K562 (cell line): ENCODE measurements around the gene HRH1. TPM values are rescaled to one million over a fixed set of nuclear protein-coding genes. Genes with fewer than 3 reads are reported as not detected.

Experiments
- ATAC-seq: fragments of 200-7000 bp; cut with Tn5 transposase; 3 replicates; pipeline ENCODE4 v1.9.1; 2020; ENCODE audit warnings: moderate library complexity
- BruUV-seq: library from RNA; stranded (reverse); fragments of 400-500 nt; replicated peaks from 2 replicates; lab custom pipeline; 2021; lab: Mats Ljungman, UMichigan
- CTCF ChIA-PET: fragments of 300-600 bp; formaldehyde crosslinking; extraction: SDS; loops from one replicate; lab custom pipeline; 2021; ENCODE audit warnings: low intra/inter-chr PET ratio; lab: Yijun Ruan, JAX
- POLR2A ChIA-PET: fragments of 300-600, 350-650 bp; sonication (Branson Sonifier 250); formaldehyde crosslinking; extraction: SDS; loops from one replicate; lab custom pipeline; 2021; ENCODE audit warnings: antibody characterized with exemption, inconsistent platforms; lab: Yijun Ruan, JAX
- DNase-seq, 4 experiments: peaks; one replicate each; pipeline versions ENCODE4 v3.0.0 to v3.0.0-alpha.2; 2011 to 2018; ENCODE audit warnings: low spot score in 3 of 4, mixed read lengths in 3 of 4; ENCODE audit errors: extremely low read depth in 1 of 4
- FAIRE-seq: peaks from 2 replicates; lab custom pipeline; 2011; peaks lifted over from hg19 to GRCh38; lab: Jason Lieb, UNC
- H2AFZ ChIP-seq: 2 replicates; pipeline ENCODE4 v1.6.0; 2011; ENCODE audit warnings: low read depth, low read length, control low read depth, inconsistent platforms
- H3K27ac ChIP-seq: fragments of 200-600 bp; 3 replicates; pipeline ENCODE4 v1.8.0; 2011; ENCODE audit warnings: low read depth, mild to moderate bottlenecking, control low read depth, inconsistent platforms, low read length, moderate library complexity, mixed read lengths; ENCODE audit errors: extremely low read depth
- H3K27me3 ChIP-seq, 2 experiments: fragments of 300-600 bp in 1 of 2; 2 replicates in 1 of 2; 3 replicates in 1 of 2; pipeline versions ENCODE4 v1.6.0 to v1.8.0; 2011; ENCODE audit warnings: inconsistent platforms in 2 of 2, low read length in 2 of 2, mild to moderate bottlenecking in 1 of 2, mixed read lengths in 1 of 2, moderate library complexity in 1 of 2; ENCODE audit not compliant: control insufficient read depth in 2 of 2, insufficient read depth in 2 of 2
- H3K36me3 ChIP-seq: fragments of 300-600 bp; 3 replicates; pipeline ENCODE4 v1.8.0; 2011; ENCODE audit warnings: mild to moderate bottlenecking, low read length, inconsistent platforms; ENCODE audit not compliant: control insufficient read depth, insufficient read depth
- H3K4me1 ChIP-seq, 2 experiments: fragments of 200-600 bp in 1 of 2; replicated peaks in 1 of 2; 2 replicates in 1 of 2; 3 replicates in 1 of 2; pipeline versions ENCODE4 v1.5.1 to v1.8.0; 2011; ENCODE audit warnings: inconsistent platforms in 2 of 2, low read length in 2 of 2, mild to moderate bottlenecking in 1 of 2, mixed read lengths in 1 of 2, moderate library complexity in 1 of 2; ENCODE audit not compliant: control insufficient read depth in 2 of 2, insufficient read depth in 2 of 2
- H3K4me2 ChIP-seq: 2 replicates; pipeline ENCODE4 v1.6.1; 2011; ENCODE audit warnings: low read length, control low read depth, inconsistent platforms, mixed read lengths; ENCODE audit not compliant: insufficient read depth
- H3K4me3 ChIP-seq: fragments of 200-600 bp; sonication (generic), shearing (Covaris generic); 2 replicates; pipeline ENCODE4 v1.5.1; 2016; ENCODE audit warnings: control low read depth, inconsistent platforms
- H3K79me2 ChIP-seq: fragments of 200-600 bp; 3 replicates; pipeline ENCODE4 v1.8.0; 2011; ENCODE audit warnings: low read length, inconsistent platforms; ENCODE audit not compliant: control insufficient read depth, insufficient read depth
- H3K9ac ChIP-seq, 2 experiments: 2 replicates each; pipeline versions ENCODE4 v1.6.0 to v1.6.1; 2011; ENCODE audit warnings: low read depth in 2 of 2, low read length in 2 of 2, control low read depth in 1 of 2, inconsistent platforms in 1 of 2, mild to moderate bottlenecking in 1 of 2, mixed read lengths in 1 of 2; ENCODE audit not compliant: insufficient read depth in 1 of 2
- H3K9me1 ChIP-seq: one replicate; pipeline ENCODE4 v1.6.0; 2011; ENCODE audit warnings: inconsistent platforms, mild to moderate bottlenecking, low read length, moderate library complexity; ENCODE audit not compliant: control insufficient read depth, insufficient read depth
- H3K9me3 ChIP-seq: replicated peaks from 2 replicates; pipeline ENCODE4 v1.5.1; 2011; ENCODE audit warnings: low read depth, low read length, inconsistent platforms; ENCODE audit not compliant: control insufficient read depth, insufficient read depth
- H4K20me1 ChIP-seq: replicated peaks from 2 replicates; pipeline ENCODE4 v1.6.1; 2011; ENCODE audit warnings: low read length, inconsistent platforms, mixed read lengths; ENCODE audit not compliant: control insufficient read depth, insufficient read depth
- CTCF ChIP-seq, 3 experiments: IDR thresholded peaks in 2 of 3; conservative IDR thresholded peaks in 1 of 3; 2 replicates each; pipeline ENCODE4 v1.5.1; 2011 to 2012; ENCODE audit warnings: low read length in 3 of 3, mild to moderate bottlenecking in 3 of 3, control low read depth in 2 of 3, improper control_type of control experiment in 1 of 3, inconsistent platforms in 1 of 3, low read depth in 1 of 3, mixed read lengths in 1 of 3, moderate library complexity in 1 of 3; ENCODE audit not compliant: insufficient read depth in 2 of 3
- CTCFL ChIP-seq: IDR thresholded peaks from 2 replicates; pipeline ENCODE4 v1.6.1; 2011; ENCODE audit warnings: borderline replicate concordance, low read depth, mild to moderate bottlenecking, moderate library complexity, low read length; ENCODE audit not compliant: insufficient read depth, poor library complexity, severe bottlenecking
- MECOM ChIP-seq: fragments of 250-450 bp; sonication (Bioruptor Pico); IDR thresholded peaks from 2 replicates; pipeline ENCODE4 v1.8.0; 2022; ENCODE audit warnings: inconsistent platforms
- RERE ChIP-seq: sonication (generic); formaldehyde crosslinking; IDR thresholded peaks from 2 replicates; pipeline ENCODE4 v1.8.0; 2023; ENCODE audit warnings: missing genetic modification reagents, mild to moderate bottlenecking, borderline replicate concordance
- TAF7 ChIP-seq: fragments of 450-650 bp; IDR thresholded peaks from 2 replicates; pipeline ENCODE4 v1.6.1; 2016; ENCODE audit warnings: missing genetic modification characterization, missing compliant biosample characterization
- WGBS: fragments of 100-300 bp; shearing (Covaris generic); methylation state at CpG from one replicate; pipeline ENCODE4 v1.1.6; 2016; ENCODE audit warnings: low coverage, mixed read lengths; ENCODE audit not compliant: insufficient coverage; ENCODE audit errors: missing lambda C conversion rate; 5-methylcytosine and 5-hydroxymethylcytosine counted together
- in situ Hi-C: fragments of 300-500 bp; cut with MboI; formaldehyde crosslinking; loops from 4 replicates; pipeline ENCODE4 v1.15.0; 2018; ENCODE audit warnings: inconsistent platforms, mixed read lengths
- intact Hi-C: fragments of 100-400 bp; cut with micrococcal nuclease; formaldehyde crosslinking; loops from 2 replicates; pipeline ENCODE4 v1.14.2; 2022
- polyA plus RNA-seq, 8 experiments: library from polyadenylated mRNA; depleted of rRNA in 4 of 8; stranded (reverse) in 5 of 8; unstranded in 3 of 8; fragments of >200 nt; fragmentation: Nextera tagmentation in 2 of 8; fragmentation: Illumina TruSeq in 1 of 8; extraction: Ambion mirVana in 2 of 8; extraction: Trizol in 1 of 8; gene quantifications; 2 replicates each; pipeline versions ENCODE4 v1.2.1 to v1.2.3, GENCODE V29; 2011 to 2014; ENCODE audit warnings: inconsistent platforms in 1 of 8, missing spikeins in 1 of 8
- total RNA-seq, 7 experiments: library from RNA; depleted of rRNA in 6 of 7; stranded (reverse); fragments of >200 nt in 6 of 7; fragmentation: Illumina TruSeq in 2 of 7; extraction: Trizol in 2 of 7; gene quantifications; 2 replicates each; pipeline versions ENCODE4 v1.2.1 to v1.2.3, GENCODE V29; 2011 to 2021; ENCODE audit warnings: low replicate concordance in 1 of 7

The HRH1 gene
- total and polyA plus RNA-seq, 9 of the 15 experiments (the other 6 are each of a cell fraction or from before 2014, with no cell fraction given): 0.03 to 0.15 (median 0.06) TPM; not detected in 1

GRCh38 chr3:11161666-11162065 is 7.4 kb downstream of the HRH1 start:
- 0% methylated on average over 7 of the region's 7 CpGs for WGBS
- Histone ChIP-seq H3K9me3 (no peaks in the 10 kb centered on the region), H3K9me1 (no peaks in the 10 kb centered on the region), H3K36me3 (no peaks in the 10 kb centered on the region), H3K4me1 (no peaks in the 10 kb centered on the region), H2AFZ (no peak overlapping the region), H4K20me1 (no peaks in the 10 kb centered on the region), H3K9ac (no peak overlapping the region), H3K4me3 (no peak overlapping the region)
- POLR2A ChIA-PET: no interaction called here
- FAIRE-seq (no peak), ATAC-seq (peak; percentile 64)
- BruUV-seq: no TSS peak
- intact Hi-C loops: no loop called here
- TF ChIP-seq CTCFL (peak; percentile 40), MECOM (no peak), CTCF (IDR thresholded peaks at IDR 0.05 in 2 of 3, conservative IDR thresholded peaks at IDR 0.05 in 1 of 3; ENCODE audit: insufficient read depth in 2 of 3, low read depth in 1 of 3, low read length in 3 of 3) (peak in 2 of 3 experiments; percentile 34 to 44; a peak in 4 of 6 replicates), RERE (CRISPR knock-in tag) (no peak), TAF7 (no peak)
- TF ChIP-seq, all 486 proteins: peak for 2
- in situ Hi-C loops: no loop called here
- no peaks in the 10 kb centered on the region for H3K79me2 ChIP-seq
- DNase-seq: no peak
- H3K27ac ChIP-seq: no peak overlapping the region
- peaks cover 5 to 26% of the 10 kb centered on the region in 2 experiments; a peak in 4 of 5 replicates for H3K27me3 ChIP-seq
- H3K4me2 ChIP-seq: no peak overlapping the region
- CTCF ChIA-PET: no interaction called here
